OCI-LY3 (cell line): ENCODE measurements around the gene IL1RL1.

Source experiments
- CTCF ChIP-seq: fragments of 200-600, 300-600 bp; sonication (generic); IDR thresholded peaks from 2 replicates; pipeline ENCODE4 v1.5.1; 2014; ENCODE audit warnings: antibody characterized with exemption, low read length, low read depth
- EZH2phosphoT487 ChIP-seq: fragments of 200-600 bp; shearing (Covaris generic); IDR thresholded peaks from 2 replicates; pipeline ENCODE4 v1.6.1; 2018; ENCODE audit warnings: antibody characterized with exemption, mixed run types, low read depth

GRCh38 chr2:102397209-102397608, 85.8 kb downstream of the IL1RL1 start:
- TF ChIP-seq CTCF = no peak
- TF ChIP-seq EZH2phosphoT487 = no peak
